GM19023 (cell line): ENCODE data around the gene TIGD2.
"Not testable (repeated sequence)": the region's sequence is repeated elsewhere in the genome, so short reads cannot be mapped to it uniquely, and the experiment has no call there.

ENCODE experiments used
- ATAC-seq: cut with Tn5 transposase; IDR thresholded peaks from one replicate; pipeline ENCODE4 v1.9.1; 2021; ENCODE audit warnings: mild to moderate bottlenecking, moderate library complexity; ENCODE audit not compliant: unreplicated experiment

Gene TIGD2

DNA sequence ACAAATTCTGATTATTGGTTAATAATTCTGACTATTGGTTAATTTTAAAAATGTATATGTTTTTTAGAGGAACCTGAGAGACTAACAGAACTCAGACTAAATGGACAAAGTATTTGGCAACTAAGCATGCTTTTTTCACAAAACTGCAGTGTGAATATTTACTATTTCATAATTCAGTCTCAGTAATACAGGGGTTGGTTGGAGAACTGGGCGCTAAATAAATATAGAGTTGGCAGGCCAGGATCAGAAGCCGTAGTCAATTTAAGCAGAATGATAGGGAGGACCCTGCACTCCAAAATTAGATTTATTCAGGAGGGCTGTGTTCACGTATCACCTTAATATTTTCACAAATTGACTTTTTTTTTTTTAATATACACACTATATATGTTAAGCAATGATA is 5.8 kb downstream of the TIGD2 start:
- ATAC-seq, result no peak

DNA sequence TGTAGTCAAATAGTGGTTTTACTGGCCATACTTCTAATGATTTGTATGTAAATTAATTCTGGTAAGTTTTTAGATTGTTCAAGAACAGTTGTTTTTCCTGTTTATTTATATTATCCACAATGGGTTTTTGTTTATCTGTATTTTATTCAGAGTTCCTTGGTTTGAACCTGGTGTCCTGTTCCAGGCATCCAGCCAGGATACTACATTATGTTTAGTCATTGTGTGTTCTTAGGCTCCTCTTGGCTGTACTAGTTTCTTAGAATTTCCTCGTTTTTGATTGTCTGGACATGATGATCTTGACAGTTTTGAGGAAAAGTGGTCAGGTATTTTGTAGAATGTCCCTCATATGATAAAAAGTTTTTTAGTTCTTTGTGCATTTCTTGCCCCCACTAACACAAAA is 7.8 kb downstream of the TIGD2 start:
- ATAC-seq, result no peak

DNA sequence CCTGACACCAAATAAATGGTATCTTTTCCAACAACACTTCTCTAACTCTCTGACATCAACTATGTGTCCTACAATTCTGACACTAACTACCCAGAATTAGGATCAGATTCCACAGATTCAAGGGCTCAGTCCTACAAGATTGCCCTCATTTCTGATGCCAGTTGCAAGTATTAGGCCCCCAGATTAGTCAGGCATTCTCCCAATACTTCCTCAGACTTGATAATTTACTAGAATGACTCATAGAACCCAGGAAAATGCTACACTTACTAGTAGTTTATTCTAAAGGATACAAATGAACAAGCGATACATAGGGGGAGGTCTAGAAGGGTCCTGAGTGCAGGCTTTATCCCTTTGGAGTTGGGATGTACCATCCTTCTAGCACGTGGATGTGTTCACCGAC is 8.5 kb downstream of the TIGD2 start:
- no peak for ATAC-seq

DNA sequence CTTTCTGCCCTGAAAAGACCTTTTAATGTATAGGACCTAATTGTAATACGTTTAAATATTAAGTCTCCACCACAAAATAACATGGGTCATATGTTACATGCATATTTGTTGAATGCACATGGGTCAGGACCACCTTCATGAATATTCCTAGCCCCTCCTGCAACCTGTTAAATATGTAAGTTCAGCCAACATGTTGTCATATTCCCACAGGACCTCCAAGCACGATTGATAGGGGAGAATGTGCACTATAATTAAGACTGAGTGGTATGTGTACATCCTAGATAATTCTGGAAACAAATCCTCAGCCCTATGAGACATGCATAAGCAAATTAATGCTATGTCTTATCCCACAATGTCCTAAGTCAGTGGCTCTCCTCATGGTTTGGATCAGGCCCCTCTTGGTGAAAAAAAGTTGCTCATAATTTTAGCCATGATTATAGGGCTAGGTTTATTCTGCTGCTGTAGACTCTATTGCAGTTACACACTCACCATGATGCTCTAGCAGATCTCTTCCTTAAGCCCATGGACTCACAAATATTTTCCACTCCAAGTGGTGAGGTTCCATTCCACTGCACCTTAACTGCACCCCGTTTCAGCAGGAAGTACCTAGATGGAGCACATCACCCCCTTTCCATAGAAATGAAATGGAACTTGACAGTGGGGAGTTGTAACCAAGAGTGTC is 10.2 kb downstream of the TIGD2 start:
- no peak for ATAC-seq

DNA sequence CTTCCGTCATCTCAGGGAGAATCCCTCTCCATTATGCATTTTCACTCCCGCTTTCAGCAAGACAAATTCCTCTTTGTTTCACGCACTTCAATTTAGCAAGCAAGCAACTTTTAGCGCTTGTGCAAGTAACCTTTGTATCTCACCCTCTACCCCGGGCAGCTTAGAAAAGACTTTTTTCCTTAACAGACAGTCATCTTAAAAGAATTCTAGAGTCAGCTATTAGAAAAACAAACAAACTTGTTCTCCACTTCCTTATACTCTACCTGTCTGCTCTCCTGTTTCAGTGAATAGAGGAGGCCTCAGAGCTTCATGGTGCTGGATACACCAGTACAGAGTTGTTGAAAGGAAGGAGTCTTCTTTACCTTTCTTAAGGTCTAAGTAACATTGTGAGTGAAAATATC is 12.1 kb downstream of the TIGD2 start:
- no peak for ATAC-seq

DNA sequence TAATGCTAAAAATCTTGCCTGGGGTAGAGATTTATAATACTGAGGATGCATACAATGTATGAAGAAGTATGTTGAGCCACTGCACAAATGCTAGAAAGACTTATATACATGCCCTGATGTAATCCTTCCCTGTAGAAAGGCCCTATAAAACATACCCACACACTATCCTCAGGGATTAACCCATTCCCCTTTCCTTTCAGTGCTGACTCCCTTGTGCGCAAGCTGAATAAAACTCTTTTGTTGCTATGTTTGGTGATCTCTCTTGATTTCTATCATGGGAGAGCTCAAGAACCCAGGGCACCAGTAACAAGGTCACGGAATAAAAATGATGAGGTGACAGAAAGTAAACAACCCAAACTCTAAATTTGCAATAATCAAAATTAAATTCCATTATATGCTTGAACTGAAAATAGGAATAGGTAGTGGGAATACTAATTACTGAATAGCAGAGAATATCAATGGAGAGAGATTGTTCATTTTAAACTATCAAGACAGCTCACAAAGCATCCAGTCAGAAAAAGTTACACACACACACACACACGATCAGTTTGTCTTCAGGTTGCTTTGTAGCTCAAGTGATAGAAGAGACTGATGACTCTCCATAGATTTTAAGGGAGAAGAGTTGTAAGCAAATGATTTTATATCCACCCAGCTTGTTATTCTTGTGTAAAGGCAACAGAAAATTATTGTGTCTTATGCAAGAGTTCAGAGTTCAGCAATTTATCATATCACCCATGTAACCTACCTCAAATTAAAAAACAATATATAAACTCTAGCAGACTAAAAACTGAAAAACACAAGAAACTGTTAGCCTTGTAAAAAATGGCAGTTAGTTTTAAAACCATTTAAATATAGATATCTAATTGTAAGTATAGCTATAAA is 14.8 kb downstream of the TIGD2 start:
- ATAC-seq, result no peak

DNA sequence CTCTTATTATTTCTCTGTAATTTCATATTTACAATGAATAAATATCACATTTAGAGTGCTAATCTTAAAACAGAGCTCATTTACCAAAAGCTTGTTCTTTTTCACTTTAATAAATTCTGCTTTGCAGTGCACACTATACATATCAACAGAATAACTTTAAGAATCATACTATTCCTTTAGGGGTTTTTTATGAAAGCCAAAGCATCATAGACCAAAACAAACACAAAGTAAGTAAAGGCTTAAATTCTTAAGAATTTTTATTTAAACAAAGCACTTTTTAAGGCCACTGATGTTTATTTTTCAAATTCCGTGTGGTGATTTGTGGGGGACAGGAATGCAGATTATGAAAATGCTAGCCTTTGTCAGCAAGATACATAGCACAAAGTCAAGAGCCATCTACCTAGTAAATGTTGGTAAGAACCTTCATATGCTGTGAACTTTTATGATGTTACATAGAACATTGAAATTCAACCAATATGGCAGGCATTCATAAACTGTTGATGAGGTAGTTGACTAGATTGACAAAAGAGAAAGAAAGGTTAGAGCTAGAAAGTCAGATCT is 17.8 kb downstream of the TIGD2 start:
- ATAC-seq, result no peak

DNA sequence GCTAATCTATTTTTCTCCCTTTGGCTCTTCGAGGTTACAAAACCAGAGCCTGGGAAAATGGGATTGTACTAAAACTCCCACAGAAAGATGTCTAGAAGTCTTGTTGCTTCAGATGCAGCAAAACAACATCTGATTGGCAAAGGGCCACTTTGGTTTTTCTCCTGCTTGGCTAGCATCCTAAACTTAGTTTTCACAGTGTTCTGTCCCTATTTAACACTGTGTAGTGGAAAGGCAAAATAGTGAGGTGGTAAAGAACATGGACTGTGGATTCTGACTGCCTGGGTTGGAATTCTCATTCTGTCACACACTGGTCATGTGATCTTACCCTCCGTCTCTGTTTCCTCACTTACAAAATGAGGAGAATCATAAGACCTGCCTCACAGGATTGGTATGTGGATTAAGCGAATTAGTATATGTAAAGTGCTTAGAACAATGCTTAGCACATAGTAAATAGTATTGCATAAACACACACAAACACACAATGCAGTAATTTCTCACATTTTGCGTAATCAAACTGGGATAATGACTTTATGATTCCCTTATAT is 23.5 kb downstream of the TIGD2 start:
- no peak for ATAC-seq

DNA sequence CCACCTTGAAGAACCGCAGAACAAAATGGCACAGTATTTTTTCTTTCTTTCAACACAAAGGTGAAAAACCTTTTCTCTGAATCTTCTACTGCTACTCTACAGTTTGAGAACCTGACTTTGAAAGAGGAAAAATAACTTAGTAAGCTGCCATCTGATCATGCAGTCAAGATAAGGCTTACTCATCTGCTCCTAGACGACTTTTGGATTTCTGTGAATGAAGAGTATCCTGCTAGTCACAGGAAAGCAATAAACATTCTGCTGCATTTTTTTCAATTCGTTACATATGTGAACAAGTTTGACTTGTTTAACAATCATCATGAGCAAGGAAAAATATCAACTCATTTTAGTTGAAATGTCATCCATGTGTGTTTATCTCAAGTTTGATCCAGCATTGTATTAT is 25.2 kb downstream of the TIGD2 start:
- no peak for ATAC-seq

DNA sequence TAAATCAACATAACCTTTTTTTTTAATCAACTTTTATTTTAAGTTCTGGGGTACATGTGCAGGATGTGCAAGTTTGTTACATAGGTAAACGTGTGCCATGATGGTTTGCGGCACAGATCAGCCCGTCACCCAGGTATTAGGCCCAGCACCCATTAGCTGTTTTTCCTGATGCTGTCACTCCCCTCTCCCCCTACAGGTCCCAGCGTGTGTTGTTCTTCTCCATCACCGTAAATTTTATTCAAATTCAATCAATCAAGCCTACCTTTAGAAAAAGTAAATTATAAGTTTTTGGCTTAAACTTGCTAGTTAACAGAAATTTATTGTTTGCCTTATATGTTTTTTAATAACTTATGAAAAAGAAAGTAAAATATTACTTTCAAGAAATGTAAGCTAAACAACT is 25.9 kb downstream of the TIGD2 start:
- no peak for ATAC-seq

DNA sequence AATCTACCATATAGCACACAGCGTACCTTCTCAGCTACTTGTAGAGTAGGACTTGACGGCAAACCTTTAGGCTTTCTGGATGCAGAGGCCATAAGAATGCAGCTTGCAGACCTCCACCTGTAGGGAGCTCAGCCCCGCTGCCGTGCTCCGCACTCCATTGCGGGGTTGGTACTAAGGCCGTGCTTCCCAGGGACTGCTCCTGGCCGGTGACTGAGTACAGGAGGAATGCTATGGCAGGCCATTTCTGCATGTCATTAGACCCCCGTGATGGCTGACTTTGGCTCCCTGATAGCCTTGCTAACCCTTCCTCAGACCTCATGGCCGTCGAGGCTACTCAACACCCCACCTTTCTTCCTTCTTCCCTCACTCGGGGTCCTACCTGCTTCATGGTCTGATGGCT is 26.4 kb downstream of the TIGD2 start:
- ATAC-seq, result no peak

DNA sequence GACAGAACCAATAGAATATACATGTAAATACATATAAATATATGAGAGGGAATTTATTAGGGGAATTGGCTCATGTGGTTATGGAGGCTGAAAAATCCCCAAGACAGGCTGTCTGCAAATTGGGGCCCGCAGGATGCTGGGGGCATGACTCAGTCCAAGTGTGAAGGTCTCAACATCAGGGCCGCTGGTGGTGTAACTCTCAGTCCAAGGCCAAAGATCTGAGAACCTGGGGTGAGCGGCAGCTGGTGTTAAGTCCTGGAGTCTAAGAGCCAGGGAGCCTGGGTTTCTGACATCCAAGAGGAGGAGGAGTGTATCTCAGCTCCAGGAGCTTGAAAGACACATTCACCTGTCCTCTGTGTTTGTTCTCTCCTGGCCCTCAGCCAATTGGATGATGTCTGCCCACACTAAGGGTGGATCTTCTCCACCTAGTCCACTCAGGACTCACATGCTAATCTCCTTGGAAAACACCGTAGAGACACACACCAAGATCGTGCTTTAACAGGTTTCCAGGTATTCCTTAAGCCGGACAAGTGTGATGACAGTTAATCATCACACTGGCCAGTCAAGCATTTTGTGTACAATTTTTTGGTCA is 28.9 kb downstream of the TIGD2 start:
- ATAC-seq, result no peak

DNA sequence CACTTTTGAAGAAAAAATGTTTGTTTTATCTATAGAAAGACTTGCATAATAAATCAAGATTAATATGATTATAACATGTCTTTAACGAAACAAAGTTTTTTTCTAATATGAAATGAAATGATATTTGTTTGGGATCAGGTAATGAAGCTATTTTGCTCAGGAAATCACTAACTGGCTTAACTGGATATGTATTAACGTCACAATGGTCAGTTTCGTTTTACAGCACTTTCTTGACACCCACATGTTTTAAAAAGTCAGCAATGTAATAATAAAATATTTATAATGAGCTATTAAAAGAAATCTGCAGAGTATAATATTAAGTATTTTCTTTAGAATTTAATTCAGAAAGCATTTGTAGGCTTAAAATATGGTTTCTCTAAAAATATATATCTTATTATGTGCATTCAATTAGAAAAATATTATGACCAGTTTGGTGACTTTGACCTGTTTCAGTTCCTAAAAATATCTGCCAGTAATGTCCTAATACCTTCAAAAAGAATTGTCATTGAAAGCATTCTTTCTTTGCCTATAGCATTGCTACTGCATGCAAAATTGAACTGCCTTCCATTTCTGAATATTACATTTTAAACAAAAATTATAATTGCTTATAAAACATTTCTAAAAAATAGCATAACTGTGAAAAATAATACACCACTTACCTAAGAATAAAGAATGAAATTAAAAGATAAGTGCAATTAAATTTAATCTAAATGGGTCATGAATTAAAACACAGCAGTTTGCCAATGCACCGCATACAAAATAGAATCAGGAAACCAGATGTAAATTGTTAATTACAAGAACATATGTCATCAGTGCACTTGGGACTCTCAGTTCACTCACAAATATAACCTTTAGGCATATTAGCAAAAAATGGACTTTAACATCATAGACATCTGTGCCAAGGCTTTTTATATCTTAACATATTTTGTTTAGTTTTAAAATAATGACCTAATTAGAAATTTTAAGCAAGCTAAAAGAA is 31.6 kb downstream of the TIGD2 start:
- peak; percentile 67 for ATAC-seq

DNA sequence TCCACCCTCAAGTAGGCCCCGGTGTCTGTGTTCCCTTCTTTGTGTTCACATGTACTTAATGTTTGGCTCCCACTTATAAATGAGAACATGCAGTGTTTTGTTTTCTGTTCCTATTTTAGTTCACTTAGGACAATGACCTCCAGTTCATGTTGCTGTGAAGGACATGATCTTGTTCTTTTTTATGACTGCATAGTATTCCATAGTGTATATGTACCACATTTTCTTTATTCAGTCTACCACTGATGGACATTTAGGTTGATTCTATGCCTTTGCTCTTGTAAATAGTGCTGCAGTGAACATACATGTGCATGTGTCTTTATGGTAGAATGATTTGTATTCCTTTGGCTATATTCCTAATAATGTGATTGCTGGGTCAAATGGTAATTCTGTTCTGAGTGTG is 33.3 kb downstream of the TIGD2 start:
- not testable (repeated sequence) for ATAC-seq

DNA sequence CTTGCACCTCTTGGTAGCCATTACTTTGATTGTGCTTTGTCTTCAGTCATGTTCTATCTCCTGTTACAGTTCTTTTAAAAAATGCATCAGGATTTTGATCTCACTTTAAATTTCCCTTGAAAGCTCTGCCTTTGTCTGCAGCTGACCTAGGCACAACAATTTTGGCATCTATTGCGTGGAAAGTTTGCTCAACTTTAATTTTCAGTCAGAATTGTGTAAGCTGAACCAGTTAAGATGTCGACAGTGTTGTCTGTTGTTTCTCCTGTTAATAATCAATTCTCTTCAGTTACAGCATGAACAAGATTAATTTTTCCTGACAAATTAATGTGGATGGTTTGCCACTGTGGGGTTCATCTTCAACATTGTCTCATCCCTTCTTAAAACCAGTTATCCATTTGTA is 34.9 kb downstream of the TIGD2 start:
- no peak for ATAC-seq

DNA sequence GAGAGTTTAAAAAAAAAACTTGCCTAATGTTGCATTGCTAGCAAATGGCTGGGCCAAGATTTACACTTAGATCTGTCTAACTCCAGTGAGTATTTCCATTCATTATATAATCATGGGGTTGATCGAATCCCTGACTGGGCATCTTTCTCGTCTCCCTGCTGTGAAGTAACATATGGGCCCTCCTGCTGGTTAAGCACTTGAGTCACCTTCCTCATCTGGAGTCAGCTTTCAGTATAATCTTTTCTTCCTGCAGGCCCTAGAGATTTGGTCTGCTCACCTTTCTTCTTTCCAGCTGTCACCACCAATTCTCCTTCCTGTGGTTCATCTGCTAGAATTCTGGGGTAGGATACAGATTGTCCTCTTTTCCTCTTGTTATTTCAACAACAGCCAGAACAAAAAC is 41.6 kb downstream of the TIGD2 start:
- no peak for ATAC-seq

DNA sequence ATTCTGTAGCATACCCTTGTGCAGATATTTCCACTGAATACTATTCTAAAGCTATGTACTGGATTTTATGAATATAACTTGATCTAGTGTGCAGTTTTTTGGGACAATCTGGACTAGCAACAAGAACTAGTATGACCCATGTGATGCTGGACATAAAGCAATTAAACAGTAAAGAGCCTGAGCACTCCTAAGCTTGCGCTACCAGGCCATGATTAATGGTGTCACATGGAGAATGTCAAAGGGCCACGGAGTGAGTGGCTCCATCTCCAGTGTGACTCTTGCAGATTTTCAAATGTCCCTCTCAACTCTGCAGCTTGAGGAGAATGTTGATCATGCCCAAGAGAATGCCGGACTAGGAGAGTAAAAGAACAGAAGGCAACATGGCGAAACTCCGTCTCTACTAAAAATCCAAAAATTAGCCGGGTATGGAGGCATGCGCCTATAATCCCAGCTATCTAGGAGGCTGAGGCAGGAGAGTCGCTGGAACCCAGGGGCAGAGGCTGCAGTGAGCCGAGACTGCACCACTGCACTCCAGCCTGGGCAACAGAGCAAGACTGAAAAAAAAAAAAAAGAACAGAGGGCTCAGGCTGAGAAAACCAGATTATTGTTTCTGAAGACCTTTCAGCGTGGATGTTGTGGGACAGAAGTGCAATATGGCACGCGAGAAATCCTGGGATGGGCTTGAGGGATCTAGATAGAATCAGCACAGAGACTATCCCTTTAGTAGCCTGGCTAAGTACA is 45.0 kb downstream of the TIGD2 start:
- no peak for ATAC-seq

DNA sequence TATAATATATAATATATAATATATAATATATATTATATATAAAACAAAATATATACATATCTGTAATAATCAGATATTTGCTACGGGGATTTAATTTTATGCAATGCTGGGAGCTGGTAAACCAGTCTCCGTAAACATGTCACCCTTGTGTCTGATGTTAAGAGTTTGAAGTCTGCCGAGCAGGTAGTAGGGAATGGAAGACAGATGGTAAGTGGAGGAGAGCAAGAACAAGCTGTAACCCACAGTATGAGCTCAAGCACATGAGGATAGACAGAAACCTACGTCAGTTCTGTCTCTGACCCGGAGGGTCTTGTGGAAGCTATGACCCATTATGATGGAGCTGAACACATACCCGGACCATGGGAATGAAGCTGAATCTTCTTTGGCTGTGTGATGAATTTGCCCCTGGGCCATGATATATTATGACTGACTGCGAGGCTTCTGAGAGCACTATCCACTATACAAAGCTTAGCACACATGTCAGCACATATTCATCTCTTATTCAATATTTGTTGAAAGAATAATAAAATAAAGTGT is 46.2 kb downstream of the TIGD2 start:
- ATAC-seq, result no peak

DNA sequence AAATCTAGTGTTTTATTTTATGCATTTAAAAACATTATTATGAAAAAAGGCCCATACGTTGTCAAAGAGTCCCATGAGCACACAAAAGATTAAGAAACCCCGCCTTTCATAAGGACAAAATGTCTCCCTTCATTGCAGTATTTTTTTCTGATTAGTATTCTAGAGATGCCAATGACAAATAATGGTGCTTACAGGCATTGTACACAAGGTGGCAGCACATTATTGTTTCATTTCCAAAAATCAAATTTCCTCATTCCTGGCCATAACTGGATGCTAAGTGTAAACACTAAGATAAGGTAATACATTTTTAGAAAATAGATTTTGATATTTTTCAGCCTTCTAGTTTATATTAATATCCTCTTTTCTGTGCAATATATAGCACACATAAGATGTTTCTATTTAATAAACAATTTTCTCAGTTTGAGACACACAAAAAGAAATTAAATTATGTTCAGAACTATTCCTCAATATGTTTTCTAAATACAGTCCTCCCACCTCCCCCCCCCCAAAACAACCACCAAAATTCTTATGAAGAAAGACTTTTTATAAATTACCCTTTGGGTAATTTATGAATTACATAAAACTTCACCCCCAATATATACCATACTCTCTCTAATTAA is 47.7 kb downstream of the TIGD2 start:
- no peak for ATAC-seq
